T-helper 17 cell (primary cell): ENCODE measurements around the gene TSR1. TPM values are rescaled to one million over a fixed set of nuclear protein-coding genes. Genes with fewer than 3 reads are reported as not detected.

Experiments
- ATAC-seq: fragments of 150-1000 bp; cut with Tn5 transposase; 2 replicates; pipeline ENCODE4 v1.10.0; 2021; ENCODE audit warnings: mild to moderate bottlenecking, moderate library complexity
- DNase-seq, 3 donors: peaks; one replicate each; pipeline versions ENCODE4 v3.0.0 to v3.0.0-alpha.2; 2020 to 2021
- H3K9me3 ChIP-seq: one replicate; pipeline ENCODE4 v1.7.0; 2013; ENCODE audit warnings: low read length, mild to moderate bottlenecking; ENCODE audit not compliant: control insufficient read depth, poor library complexity, severe bottlenecking
- H3K27ac Mint-ChIP-seq: one replicate; pipeline ENCODE4 v1.8.0; 2022; ENCODE audit warnings: mild to moderate bottlenecking, moderate library complexity, mixed read lengths
- H3K27me3 Mint-ChIP-seq: one replicate; pipeline ENCODE4 v1.8.0; 2022; ENCODE audit warnings: mixed read lengths
- H3K36me3 Mint-ChIP-seq: one replicate; pipeline ENCODE4 v1.8.0; 2022; ENCODE audit warnings: low read depth, mixed read lengths
- H3K4me1 Mint-ChIP-seq: one replicate; pipeline ENCODE4 v1.8.0; 2022; ENCODE audit warnings: mild to moderate bottlenecking, mixed read lengths
- H3K4me3 Mint-ChIP-seq: one replicate; pipeline ENCODE4 v1.8.0; 2022; ENCODE audit warnings: mild to moderate bottlenecking, moderate library complexity, mixed read lengths
- total RNA-seq, 4 donors: library from RNA in 2 of 4; stranded (reverse) in 2 of 4; gene quantifications; one replicate each; pipeline ENCODE4 v1.2.3 and lab custom pipeline; 2022 to 2026

Gene TSR1
- total RNA-seq, 2 donors from 2014 or later: 24.9 to 35.4 TPM

DNA sequence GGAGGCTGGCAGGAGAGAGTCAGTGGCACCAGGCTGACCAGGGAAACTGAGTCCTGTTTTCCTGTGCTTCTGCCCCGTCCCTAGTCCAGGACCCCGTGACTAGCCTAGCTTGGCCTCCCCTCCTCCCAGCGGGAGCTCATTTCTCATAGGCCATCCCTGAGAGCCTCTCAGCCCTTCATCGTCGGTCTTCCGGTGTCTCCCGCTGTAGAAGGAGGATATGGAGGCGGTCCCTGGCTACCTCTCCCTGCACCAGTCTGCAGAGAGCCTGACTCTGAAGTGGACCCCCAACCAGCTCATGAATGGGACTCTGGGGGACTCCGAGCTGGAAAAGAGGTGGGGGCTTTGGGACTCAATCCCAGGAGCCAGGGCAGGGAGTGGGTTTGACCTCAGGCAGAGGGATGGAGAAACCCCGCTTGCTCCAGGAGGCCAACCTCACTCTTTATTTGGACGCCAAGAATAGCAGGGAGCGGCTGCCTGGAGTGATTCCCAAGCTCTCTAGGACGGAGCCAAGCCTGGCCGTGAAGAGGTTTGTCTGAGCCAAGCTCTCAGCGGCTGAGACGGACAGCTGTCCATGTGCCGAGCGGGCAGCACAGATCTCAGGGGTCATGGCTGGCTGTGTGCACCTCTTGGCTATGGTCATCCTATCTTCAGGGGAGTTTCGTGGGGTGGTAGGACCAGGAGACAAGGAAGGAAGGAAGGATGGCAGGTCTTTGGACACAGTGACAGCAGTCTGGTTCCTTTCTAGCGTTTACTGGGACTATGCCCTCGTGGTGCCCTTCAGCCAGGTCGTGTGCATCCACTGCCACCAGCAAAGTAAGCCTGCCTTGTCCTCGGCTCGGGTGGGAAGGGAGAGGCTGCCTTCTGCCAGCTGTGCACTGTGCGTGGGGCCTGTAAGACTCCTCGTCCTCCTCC is 27.9 kb upstream of the TSR1 start:
- Mint-ChIP-seq H3K27ac (no peak overlapping the region), H3K4me1 (peaks cover 3% of the 10 kb centered on the region), H3K36me3 (peaks cover 3% of the 10 kb centered on the region), H3K27me3 (no peaks in the 10 kb centered on the region), H3K4me3 (no peak overlapping the region)
- no peak for ATAC-seq
- H3K9me3 ChIP-seq: no peaks in the 10 kb centered on the region
- DNase-seq: no peak

DNA sequence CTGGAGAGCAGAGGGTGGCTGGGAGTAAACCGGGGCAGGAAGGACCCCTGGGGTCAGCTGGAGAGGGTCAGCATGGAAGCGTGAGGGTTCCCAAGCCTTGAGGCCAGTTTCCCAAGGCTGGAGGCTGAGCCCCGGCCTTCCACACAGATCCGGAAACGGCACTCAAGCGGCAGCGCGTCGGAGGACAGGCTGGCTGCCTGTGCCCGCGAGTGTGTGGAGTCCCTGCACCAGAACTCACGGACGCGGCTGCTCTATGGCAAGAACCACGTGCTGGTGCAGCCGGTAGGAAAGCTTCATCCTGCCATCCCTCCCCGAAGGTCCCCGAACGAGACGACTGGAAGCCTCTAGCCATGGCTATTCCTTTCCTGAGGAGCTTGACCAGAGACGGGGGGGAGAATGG is 27.1 kb upstream of the TSR1 start:
- no peaks in the 10 kb centered on the region for H3K9me3 ChIP-seq
- ATAC-seq: no peak
- no peak overlapping the region for H3K27ac Mint-ChIP-seq
- no peaks in the 10 kb centered on the region for H3K27me3 Mint-ChIP-seq
- peaks cover 3% of the 10 kb centered on the region for H3K4me1 Mint-ChIP-seq
- H3K36me3 Mint-ChIP-seq: peaks cover 3% of the 10 kb centered on the region
- H3K4me3 Mint-ChIP-seq: no peak overlapping the region
- no peak for DNase-seq

DNA sequence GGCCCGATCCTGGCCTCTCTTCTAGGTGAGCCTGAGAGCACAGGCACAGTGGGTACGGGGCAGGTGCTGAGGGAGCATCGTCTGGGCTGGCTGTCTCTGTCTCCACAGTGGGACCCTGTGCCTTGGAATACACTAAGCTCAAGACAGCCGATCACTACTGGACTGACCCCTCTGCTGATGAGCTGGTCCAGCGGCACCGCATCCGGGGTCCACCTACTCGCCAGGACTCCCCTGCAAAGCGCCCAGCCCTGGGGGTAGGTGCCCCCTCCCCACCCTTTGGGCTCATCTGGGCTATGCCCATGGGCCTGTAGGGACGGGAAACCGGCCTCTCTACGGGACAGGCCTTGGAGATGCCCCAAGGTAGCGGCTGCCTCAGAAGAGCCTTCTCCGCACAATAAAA is 26.6 kb upstream of the TSR1 start:
- Mint-ChIP-seq H3K4me3 (no peak overlapping the region), H3K27ac (no peak overlapping the region), H3K4me1 (peaks cover 3% of the 10 kb centered on the region), H3K27me3 (no peaks in the 10 kb centered on the region), H3K36me3 (peaks cover 3% of the 10 kb centered on the region)
- no peaks in the 10 kb centered on the region for H3K9me3 ChIP-seq
- no peak for DNase-seq
- no peak for ATAC-seq

DNA sequence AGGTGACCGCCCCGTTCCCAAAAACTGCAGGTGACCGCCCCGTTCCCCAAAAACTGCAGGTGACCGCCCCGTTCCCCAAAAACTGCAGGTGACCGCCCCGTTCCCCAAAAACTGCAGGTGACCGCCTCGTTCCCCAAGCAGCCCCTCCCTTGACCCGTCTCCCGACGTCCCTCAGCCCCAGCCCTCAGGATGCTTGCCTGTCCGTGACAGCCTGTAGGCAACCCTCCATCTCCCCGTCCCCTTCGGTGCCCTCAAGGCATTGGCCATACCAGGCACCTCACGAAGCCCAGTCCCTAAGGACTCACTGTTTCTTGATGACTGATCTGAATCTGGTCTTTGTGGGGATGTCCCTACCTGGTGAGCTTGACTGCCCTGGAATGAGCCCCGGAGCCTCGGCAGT is 26.2 kb upstream of the TSR1 start:
- H3K36me3 Mint-ChIP-seq: peaks cover 3% of the 10 kb centered on the region
- no peak for DNase-seq
- no peak for ATAC-seq
- H3K27me3 Mint-ChIP-seq: no peaks in the 10 kb centered on the region
- H3K9me3 ChIP-seq: no peaks in the 10 kb centered on the region
- no peak overlapping the region for H3K27ac Mint-ChIP-seq
- peak overlapping the region; percentile 52 for H3K4me3 Mint-ChIP-seq
- peaks cover 3% of the 10 kb centered on the region for H3K4me1 Mint-ChIP-seq

GRCh38 chr17:2362016-2362415 is 25.8 kb upstream of the TSR1 start:
- no peak overlapping the region for H3K27ac Mint-ChIP-seq
- ATAC-seq: no peak
- H3K36me3 Mint-ChIP-seq: peaks cover 3% of the 10 kb centered on the region

GRCh38 chr17:2361010-2361760 is 24.9 kb upstream of the TSR1 start:
- H3K36me3 Mint-ChIP-seq: peaks cover 3% of the 10 kb centered on the region
- no peak overlapping the region for H3K27ac Mint-ChIP-seq
- H3K4me3 Mint-ChIP-seq: no peak overlapping the region
- H3K4me1 Mint-ChIP-seq: peaks cover 3% of the 10 kb centered on the region
- H3K27me3 Mint-ChIP-seq: no peaks in the 10 kb centered on the region
- ATAC-seq: no peak
- H3K9me3 ChIP-seq: no peaks in the 10 kb centered on the region
- no peak for DNase-seq

More at GRCh38 chr17:2362016-2362415, 25.8 kb upstream of the TSR1 start:
- no peak for DNase-seq
- Mint-ChIP-seq H3K4me1 (peaks cover 3% of the 10 kb centered on the region), H3K4me3 (no peak overlapping the region), H3K27me3 (no peaks in the 10 kb centered on the region)
- no peaks in the 10 kb centered on the region for H3K9me3 ChIP-seq

GRCh38 chr17:2357931-2358434 is 21.7 kb upstream of the TSR1 start:
- Mint-ChIP-seq H3K4me3 (no peak overlapping the region), H3K36me3 (peaks cover 3% of the 10 kb centered on the region), H3K4me1 (peaks cover 14% of the 10 kb centered on the region), H3K27ac (peak overlapping the region; percentile 24), H3K27me3 (no peaks in the 10 kb centered on the region)
- no peak for ATAC-seq
- DNase-seq: no peak
- no peaks in the 10 kb centered on the region for H3K9me3 ChIP-seq

DNA sequence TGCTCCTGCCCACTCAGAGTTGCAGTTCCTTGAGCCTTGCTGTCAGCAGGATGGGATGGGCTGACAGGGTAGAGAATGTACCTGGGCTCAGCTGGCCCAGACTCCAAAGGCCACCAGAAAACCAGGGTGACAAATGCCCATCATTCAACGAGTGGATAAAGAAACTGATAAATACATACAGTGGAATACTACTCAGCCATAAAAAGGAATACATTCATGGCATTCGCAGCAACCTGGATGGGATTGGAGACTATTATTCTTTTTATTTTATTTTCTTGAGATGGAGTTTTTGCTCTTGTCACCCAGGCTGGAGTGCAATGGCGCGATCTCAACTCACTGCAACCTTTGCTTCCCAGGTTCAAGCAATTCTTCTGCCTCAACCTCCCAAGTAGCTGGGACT is 21.0 kb upstream of the TSR1 start:
- Mint-ChIP-seq H3K36me3 (no peaks in the 10 kb centered on the region), H3K27ac (no peak overlapping the region), H3K27me3 (no peaks in the 10 kb centered on the region)

DNA sequence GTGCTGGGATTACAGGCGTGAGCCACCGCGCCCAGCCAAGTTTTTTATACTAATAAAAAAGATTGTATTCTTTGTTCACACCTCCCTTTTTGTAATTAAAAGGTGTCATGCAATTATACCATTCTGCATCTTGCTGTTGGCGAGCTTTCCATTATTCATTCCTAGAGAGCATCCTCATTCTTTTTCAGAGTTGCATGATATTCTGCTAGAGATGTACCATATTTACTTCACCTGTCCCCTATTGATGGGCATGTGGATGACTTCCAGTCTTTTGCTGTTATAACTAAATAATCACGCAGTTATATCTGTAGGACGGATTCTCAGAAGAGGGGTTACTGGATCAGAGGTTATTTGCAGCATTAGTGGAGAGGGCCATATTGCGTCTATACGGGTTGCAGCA is 18.1 kb upstream of the TSR1 start:
- DNase-seq (no peak), ATAC-seq (no peak)
- H3K4me1 Mint-ChIP-seq: peaks cover 15% of the 10 kb centered on the region
- peak overlapping the region; percentile 80 for H3K27ac Mint-ChIP-seq
- H3K9me3 ChIP-seq: no peaks in the 10 kb centered on the region
- no peaks in the 10 kb centered on the region for H3K36me3 Mint-ChIP-seq
- H3K4me3 Mint-ChIP-seq: no peak overlapping the region
- no peaks in the 10 kb centered on the region for H3K27me3 Mint-ChIP-seq

More for the DNA sequence above, 21.0 kb upstream of the TSR1 start:
- DNase-seq (no peak), ATAC-seq (no peak)
- Mint-ChIP-seq H3K4me3 (no peak overlapping the region), H3K4me1 (peaks cover 18% of the 10 kb centered on the region)
- no peaks in the 10 kb centered on the region for H3K9me3 ChIP-seq

GRCh38 chr17:2351269-2351668 is 15.0 kb upstream of the TSR1 start:
- Mint-ChIP-seq H3K36me3 (no peaks in the 10 kb centered on the region), H3K27ac (no peak overlapping the region), H3K4me3 (no peak overlapping the region), H3K27me3 (no peaks in the 10 kb centered on the region), H3K4me1 (peaks cover 15% of the 10 kb centered on the region)
- DNase-seq (no peak), ATAC-seq (no peak)
- no peaks in the 10 kb centered on the region for H3K9me3 ChIP-seq

DNA sequence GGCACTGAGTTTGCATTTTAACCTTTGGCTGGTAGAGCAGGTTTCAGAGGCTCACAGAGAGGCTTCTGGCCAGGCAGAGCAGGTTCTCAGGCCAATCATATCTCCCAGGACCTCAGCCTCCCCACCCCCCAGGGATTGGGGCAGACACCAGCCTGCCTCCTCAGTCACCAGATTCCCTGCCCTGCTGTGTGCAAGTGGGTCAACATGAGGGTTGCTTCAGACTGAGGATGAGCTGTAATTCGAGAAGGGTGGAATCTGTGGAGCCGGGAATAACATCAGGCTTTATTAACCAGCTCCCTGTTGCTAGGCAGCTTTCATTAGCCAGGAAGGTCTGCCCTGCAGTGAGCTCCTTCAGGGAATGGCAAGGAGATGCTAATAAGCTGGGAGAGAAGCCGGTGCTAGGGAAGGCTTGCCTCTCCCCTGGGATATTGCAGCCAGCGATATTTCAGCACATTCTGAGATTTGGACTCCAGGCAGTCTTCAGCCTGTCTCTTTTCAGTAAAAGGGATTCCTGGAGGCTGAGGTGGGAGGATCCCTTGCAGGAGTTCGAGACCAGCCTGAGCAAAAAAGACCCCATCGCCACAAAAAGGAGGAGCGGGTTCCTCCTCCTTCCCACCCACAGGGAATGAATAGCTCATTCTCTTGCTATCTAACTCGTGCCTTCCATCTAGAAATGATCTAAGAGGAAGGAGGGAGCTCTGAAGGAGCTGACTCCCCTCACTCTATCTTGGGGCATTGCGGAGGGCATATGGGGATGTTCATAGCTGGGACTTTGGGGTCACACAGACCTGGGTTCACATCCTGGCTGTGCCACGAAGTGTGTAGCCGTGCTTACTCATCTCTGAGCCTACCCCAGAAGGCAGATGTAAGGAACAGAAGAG is 11.8 kb upstream of the TSR1 start:
- H3K4me3 Mint-ChIP-seq: no peak overlapping the region

GRCh38 chr17:2346475-2346874 is 10.2 kb upstream of the TSR1 start:
- no peak for DNase-seq
- Mint-ChIP-seq H3K36me3 (no peaks in the 10 kb centered on the region), H3K4me3 (no peak overlapping the region), H3K4me1 (peaks cover 10% of the 10 kb centered on the region), H3K27ac (no peak overlapping the region), H3K27me3 (no peaks in the 10 kb centered on the region)
- H3K9me3 ChIP-seq: no peaks in the 10 kb centered on the region
- ATAC-seq: no peak

More for the DNA sequence above, 11.8 kb upstream of the TSR1 start:
- Mint-ChIP-seq H3K36me3 (no peaks in the 10 kb centered on the region), H3K4me1 (peaks cover 13% of the 10 kb centered on the region), H3K27me3 (no peaks in the 10 kb centered on the region), H3K27ac (no peak overlapping the region)
- H3K9me3 ChIP-seq: no peaks in the 10 kb centered on the region
- no peak for DNase-seq
- ATAC-seq: no peak

DNA sequence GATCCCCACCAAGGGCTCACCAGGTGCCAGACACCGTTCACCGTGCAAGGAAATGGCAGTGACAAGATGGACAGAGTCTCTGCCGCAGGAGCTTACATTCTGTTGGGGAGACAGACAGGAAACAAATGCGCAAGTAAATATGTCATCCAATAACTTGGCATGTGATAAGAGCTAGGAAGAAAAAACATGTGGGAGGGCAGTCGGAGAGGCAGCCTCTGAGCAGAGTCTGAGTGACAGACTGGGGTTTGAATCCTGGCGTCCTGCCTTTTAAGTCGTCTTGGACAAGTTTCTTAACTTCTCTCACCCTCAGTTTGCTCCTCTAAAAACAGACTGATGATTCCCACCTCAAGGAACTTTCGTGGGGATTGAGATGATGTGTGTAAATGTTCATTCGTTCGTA is 8.3 kb upstream of the TSR1 start:
- H3K36me3 Mint-ChIP-seq: no peaks in the 10 kb centered on the region
- ATAC-seq: no peak
- H3K4me1 Mint-ChIP-seq: peaks cover 10% of the 10 kb centered on the region
- no peak overlapping the region for H3K4me3 Mint-ChIP-seq
- no peak overlapping the region for H3K27ac Mint-ChIP-seq
- H3K27me3 Mint-ChIP-seq: no peaks in the 10 kb centered on the region
- DNase-seq: no peak
- H3K9me3 ChIP-seq: no peaks in the 10 kb centered on the region
